CD4-positive, alpha-beta T cell treated with Interleukin-21 for 1 hour (primary cell): Measurements from ENCODE around the gene SEPTIN1.

Source experiments
- DNase-seq: peaks from one replicate; pipeline ENCODE4 v3.0.0-alpha.2; 2020

SEPTIN1 gene, protein sequence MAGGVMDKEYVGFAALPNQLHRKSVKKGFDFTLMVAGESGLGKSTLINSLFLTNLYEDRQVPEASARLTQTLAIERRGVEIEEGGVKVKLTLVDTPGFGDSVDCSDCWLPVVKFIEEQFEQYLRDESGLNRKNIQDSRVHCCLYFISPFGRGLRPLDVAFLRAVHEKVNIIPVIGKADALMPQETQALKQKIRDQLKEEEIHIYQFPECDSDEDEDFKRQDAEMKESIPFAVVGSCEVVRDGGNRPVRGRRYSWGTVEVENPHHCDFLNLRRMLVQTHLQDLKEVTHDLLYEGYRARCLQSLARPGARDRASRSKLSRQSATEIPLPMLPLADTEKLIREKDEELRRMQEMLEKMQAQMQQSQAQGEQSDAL

DNA sequence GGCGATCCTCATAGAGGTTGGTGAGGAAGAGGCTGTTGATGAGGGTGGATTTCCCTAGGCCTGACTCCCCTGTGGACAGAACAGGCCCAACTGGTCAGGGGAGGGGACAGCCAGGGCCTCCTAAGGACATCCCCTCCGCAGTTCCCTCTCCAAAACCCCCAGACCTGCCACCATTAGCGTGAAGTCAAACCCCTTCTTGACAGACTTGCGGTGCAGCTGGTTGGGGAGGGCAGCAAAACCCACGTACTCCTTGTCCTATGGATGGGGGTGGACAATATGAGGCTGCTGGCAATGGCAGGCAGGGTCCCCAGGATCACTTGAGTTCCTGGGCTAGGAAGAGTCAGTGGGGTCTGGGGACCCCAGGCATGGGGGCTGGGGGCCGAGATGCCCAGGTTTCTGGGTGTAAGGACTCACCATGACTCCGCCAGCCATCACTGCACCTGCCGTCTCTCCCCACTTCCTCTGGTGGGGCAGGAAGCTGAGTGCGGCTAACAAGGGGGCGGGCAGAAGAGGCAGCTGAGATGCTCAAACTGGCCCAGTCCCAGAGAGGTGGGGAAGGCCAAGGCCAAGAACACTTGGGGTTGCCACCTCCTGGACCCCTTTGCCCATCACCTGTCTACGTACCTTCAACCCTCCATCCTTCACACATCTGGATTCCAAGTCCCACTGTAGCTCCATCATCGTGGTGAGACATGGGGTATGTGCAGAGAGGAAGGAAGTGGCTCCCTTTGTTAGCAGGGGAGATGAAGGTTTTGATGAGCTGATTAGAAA lies at the start of gene SEPTIN1:
Gene SEPTIN1, minus strand, starts transcription at position 451 of the 771 bp plus-strand sequence. Its CDS starts 19 bp downstream, at position 432.
- DNase-seq: peak; percentile 81

DNA sequence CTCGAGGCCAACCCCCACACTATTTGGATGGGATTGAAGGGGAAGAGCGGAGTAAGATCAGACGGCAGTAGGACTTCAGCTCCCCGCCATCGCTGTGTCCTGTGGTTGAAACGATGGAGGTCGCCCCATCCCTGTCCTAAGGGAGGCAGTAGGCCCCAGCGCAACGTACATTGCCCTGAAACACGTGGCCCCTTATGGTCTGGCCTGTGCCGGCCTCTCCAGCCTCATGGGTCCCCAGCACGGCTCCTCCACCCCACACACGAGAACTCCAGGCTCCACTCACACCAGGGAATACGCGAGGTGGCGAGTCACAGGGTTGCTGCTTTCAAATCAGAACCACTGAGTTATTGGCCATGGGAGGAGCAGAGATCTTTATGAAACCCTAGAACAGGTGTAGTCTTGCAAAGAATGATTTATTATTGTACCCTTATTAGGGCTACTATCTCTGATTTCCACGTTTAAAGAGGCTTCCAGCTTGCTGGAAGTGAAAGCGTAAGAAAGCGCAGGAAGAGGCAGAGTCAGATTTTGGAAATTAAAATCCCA lies 48.1 kb upstream of the SEPTIN1 start:
- no peak for DNase-seq

DNA sequence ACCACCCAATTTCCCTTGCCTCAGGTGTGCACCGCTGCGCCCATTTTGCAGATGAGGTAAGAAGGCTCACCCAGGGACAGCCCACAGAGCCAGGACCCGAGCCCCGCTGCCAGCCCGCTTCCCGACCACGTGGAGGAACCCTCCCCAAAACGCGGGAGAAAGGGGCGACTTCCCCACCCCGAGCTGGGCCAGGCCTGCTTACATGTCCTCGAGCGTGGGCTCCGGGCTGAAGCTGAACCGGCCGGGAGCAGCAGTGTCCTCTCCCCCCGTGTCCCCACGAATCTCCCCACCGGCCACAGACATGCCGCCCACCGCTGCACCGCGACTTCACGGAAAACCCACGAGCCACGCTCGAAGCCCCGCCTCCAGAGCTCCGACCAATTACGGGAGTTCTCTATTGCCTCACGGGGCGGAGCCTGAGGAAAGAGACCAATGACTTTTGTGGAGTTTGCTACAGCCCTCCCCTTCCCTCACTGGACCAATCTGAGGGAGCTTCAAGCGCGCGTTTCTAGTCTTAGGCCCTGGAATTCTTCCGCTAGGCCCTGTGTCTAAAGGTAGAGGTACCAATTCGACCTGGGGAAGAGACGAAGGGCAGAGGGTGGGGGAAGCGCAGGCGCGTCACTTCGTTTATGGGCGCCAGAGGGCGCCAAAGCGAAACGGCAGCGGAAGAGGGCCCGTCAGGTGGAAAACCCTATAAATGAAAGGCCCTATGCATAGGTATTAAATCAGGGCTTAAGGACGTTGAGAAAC lies 47.5 kb upstream of the SEPTIN1 start, which contains the start of gene DCTPP1:
Gene DCTPP1, minus strand, starts transcription at position 353 of the 750 bp plus-strand sequence. Its CDS starts 50 bp downstream, at position 303.
- peak; percentile 99 for DNase-seq

DNA sequence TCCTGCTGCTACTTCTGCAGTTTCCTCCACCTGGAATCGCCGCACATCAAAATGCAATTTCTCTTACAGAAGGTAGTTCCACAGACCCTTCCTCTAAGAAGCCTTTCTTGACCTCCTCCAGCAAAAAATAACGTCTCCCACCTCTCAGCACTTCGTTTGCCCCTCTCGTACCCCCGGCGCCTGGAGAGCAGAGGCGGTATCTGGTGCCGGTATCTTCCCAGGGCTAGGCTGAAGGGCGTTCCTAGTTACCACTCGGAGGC lies 47.0 kb upstream of the SEPTIN1 start:
- no peak for DNase-seq

DNA sequence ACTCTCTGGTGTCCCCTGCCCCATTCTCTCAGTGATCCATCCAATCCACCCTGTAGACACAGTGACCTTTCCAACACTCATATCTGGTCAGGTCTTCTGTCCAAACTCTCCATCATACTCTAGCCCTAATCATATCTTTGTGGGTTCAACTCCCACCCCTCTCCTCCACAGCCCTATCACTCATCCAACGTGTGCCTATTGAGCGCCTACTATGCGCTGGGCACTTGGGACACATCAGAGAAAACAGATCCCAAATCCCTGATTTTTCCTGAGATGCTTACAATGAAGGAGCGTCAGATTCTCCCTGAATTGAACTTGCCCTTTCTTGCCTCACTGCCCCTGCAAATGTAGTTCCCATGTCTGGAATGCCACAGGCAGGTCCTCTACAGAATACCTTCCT lies 45.7 kb upstream of the SEPTIN1 start:
- no peak for DNase-seq

DNA sequence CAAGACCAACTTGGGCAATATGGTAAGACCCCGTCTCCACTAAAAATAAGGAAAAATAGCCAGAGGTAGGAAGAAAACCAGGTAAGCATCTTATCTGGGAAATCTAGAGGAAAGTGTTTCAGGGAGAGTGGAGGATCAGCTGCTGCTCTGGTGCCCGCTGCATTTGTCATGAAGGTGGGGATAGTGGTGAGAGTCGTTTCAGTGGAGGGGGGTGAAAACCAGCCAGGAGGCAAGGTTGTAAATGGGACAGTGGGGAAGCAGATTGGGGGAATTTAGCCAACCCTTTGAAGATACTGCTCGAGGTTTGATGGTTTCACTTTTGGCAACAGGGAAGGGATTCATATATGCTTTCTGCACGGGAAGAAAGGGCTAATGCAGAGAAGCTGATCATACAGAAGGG lies 38.6 kb upstream of the SEPTIN1 start:
- no peak for DNase-seq

DNA sequence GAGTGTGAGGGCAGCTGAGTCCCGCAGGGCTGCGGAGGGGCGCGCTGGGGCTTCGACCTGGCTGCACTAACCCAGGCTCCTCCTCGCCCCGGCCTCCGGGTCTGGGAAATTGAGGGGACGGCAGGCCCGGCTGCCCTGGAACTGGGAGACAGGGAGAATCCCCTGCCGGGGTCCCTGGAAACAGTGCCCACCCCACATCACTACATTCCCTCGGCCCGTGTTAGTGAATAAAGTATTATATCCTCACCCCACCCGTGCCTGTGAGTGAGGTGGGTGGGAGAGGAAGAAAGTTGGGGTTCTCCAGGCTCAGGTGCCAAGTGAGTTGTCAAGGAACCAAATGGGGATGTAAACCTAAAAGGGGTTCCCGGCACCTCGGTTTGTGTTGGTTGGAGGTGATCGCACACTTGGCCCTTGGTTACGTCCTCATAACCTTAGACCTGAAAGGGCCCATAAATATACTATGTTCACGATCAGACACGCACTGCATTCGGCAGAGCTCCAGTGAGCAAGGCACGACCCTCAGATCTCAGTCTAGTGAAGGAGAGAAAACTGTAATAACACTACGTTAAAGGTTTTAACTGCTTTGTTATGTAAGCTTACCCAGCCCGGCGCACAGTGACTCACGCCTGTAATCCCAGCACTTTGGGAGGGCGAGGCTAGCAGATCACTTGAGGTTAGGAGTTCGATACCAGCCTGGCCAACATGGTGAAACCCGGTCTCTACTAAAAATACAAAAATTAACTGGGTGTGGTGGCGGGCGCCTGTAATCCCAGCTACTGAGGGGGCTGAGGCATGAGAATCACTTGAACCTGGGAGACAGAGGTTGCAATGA lies 36.2 kb upstream of the SEPTIN1 start:
- no peak for DNase-seq

DNA sequence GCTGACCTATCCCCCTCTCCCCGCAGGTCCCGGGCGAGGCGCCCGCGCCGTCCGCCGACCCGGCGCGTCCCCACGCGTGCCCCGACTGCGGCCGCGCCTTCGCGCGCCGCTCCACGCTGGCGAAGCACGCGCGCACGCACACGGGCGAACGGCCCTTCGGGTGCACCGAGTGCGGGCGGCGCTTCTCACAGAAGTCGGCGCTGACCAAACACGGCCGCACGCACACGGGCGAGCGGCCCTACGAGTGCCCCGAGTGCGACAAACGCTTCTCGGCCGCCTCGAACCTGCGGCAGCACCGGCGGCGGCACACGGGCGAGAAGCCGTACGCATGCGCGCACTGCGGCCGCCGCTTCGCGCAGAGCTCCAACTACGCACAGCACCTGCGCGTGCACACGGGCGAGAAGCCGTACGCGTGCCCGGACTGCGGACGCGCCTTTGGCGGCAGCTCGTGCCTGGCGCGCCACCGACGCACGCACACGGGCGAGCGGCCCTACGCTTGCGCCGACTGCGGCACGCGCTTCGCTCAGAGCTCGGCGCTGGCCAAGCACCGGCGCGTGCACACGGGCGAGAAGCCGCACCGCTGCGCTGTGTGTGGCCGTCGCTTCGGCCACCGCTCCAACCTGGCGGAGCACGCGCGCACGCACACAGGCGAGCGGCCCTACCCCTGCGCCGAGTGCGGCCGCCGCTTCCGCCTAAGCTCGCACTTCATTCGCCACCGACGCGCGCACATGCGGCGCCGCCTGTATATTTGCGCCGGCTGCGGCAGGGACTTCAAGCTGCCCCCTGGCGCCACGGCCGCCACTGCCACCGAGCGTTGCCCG lies 35.4 kb upstream of the SEPTIN1 start:
- peak; percentile 91 for DNase-seq

DNA sequence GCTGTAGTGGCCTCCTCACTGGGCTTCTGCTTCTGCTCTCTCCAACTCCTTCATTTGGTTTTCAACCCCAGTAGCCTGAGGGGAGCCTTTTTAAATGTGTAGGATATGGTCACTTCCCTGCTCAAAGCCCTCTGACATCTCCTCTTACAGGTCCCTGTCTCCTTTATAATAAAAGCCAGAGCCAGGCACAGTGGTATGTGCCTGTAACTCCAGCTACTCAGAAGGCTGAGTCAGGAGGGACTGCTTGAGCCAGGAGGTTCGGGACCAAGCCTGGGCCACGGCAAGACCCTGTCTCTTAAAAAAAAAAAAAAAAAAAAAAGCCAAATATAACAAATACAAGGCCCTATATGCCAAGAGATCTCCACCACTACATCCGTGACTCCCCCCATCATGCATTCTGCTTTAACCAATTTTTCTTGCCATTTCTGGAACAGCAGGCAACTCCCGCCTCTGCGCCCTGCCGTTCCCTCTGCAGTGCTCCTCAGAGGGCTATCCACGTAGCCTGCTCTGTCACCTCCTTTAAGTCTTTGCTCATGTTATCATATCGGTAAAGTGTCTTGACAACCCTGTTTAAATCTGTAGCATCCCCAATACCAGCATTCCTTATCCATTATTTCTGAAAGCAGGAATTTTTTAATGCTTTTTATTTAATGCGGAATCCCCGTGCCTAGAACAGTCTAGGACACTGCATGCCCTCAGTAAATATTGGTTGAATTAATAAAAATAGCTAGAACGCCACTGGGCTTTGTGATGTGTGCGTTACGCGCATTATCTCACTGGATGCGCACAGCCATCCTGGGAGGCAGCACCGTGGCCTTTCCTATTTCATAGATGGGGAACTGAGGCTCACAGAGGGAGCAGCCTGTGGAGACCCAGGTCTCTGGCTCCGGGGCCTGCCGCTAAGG lies 34.5 kb upstream of the SEPTIN1 start:
- no peak for DNase-seq

DNA sequence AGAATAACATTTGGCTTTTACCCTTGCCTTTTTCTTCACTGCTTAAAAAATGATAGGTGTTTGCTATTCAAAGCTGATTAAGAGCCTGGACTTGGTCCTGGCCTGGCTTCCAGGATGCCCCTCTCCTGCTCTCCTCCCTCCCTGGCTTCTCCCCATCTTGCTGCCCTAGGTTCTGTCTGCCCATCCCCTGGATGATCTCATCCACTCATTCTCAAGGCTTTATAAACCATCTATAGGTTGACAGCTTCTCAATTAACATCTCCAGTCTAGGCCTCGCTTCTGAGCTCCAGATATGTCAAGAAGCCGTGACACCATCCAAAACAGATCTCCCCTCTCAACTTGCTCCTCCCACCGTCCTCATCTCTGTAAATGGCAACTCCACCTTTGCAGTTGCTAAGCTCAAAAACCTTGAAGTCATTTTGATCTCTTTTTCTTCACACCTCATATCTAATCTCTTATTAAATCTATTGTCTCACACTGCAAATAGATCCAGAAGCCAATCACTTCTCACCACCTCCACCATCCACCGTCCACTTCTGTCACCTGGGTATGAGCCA lies 33.8 kb upstream of the SEPTIN1 start:
- DNase-seq: no peak

DNA sequence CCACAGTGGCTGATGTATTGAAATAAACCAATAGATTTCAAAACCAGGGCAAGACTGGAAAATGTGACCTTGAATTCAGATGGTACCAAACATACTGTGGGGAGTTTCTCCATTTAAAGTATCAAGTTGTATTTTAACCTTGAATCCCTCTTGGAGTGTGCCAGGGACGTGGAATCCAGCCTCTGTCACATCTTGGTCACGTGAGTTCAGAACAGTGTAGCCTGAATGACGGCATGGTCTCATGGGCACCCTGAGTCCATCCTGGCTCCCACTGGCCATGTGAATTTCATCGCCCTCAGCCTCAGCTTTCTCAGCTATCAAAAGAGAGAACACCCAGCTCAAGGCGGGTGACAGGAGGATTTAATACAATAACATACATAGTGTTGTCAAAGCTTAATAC lies 31.8 kb upstream of the SEPTIN1 start:
- DNase-seq: no peak

DNA sequence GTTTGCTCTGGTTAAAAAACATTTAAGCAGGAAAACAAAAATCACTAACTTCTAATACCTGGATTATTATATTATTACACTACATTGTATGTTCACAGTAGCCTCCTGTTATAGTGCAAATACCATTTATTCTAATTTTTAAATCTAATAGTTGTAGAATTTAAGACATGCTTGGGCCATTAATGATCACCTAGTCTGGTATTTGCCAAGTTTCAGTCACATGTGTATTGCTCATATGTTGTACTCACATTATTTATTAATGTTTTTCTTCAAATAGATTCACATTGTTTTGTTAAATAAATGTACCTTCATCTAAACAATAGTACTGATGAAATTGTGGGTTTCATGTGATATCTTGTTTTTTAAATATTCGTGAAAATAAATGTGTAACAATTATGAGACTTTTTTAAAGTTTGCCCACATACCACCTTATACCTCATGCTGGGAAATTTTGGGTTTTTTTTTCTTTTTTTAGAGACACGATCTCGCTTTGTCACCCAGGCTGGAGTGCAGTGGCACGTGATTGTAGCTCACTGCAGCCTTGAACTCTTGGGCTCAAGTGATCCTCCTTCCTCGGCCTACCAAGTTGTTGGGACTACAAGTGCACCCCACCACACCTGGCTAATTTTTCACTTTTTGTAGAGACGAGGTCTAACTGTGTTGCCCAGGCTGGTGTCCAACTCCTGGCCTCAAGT lies 30.9 kb upstream of the SEPTIN1 start:
- DNase-seq: no peak

DNA sequence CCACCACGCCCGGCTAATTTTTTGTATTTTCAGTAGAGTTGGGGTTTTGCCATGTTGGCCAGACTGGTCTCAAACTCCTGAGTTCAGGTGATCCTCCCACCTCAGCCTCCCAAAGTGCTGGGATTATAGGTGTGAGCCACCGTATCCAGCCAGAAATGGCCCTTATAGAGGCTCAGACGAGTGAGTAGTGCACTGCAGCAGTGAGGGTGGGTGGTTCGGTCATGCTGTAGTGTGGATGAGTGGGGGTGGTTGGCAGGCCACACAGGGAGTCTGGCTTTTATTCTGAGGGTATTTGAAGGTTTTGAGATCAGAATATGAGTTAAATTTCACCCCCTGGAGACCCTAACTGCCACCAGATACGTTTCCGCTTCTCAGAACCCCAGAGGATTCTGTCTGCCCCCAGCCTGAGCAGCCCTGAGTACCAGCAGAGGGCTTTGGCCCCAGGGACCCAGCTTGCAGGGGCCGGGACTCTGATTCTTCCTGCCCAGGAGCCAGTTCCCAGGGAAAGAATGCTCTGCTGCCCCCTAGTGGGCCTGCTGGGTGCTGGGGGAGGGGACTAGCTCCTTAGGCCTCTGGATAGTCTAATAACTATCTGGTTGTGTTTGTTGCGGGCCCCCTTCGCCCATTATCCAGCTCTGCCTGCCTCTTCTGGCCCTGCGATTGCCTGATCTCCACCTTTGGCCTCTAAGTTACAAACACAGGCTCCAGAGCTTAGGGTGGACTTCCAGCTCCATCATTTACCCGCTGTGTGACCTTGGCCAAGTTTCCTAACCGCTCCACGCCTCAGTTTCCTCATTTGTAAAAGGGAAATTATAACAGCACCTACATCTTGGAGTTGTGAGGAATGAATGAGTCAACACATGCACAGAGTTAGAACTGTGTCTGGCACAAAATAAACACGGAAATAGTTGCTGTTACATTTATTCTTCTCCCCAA lies 27.0 kb upstream of the SEPTIN1 start:
- peak; percentile 93 for DNase-seq

DNA sequence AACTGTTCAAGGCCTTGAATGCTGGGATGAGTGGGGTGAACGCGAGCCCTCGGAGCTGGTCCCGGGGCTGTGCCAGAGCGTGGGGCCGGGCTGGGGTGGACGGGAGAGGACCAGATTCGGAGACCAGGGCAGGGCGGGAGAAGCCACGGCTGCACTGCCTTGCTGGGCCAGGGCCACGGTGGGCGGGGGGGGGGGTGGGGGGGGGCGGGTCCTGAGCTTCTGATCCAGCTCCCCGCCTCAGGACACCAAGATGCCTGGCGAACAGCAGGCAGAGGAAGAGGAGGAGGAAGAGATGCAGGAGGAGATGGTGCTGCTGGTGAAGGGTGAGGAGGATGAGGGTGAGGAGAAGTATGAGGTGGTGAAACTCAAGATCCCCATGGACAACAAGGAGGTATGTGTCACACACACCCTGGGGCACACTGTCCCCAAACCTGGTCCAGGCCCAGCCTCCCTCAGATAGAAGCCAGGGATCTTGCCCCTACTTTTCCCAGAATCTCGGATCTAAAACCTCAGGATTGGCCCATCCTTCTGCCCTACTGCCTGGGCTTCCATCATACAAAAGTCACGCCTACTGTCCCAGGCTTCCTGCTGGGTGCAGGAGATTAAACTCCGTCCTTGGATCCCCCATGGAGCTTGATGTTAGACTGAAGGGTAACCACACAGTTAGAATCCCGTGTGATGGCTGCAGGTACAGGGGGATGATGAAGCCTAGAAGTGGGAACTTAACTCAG lies 25.6 kb upstream of the SEPTIN1 start:
- no peak for DNase-seq

DNA sequence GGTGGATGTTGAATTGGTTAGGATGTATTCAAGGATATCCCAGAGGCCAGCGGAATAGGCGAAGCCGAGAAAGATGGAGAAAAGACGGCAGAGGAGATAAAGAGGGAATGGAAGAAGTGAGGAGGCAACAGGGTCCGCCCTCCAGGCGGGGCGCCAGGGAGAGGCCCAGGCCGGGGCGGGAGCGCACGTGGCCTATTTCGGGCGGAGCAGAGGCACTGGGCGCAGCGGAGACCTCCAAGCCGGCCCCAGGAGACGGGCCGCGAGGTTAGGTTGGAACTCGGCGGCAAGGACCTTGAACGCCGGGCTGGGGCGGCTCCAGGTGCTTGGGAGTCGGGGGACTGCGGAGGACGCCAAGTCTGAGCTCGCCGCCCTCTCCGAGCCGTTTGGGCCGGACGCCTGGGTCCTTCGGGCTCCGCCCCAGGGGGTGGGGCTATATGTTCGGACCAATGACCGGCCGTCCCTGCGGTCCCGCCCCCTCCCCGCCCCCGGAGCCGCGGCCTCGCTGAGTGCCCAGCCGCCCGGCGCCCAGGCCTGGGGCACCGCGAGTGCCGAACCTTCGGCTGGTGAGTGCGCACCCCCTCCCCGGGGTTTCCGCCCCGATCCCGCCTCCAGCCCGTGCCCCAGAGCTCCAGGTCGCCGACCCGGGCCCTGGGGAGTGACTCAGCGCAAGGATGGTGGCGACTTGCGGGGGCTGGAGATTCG lies 24.9 kb upstream of the SEPTIN1 start, which contains the start of gene ZNF771:
Gene ZNF771, plus strand, starts transcription at position 505 of the 702 bp plus-strand sequence. CDS start 448 bp downstream, outside the sequence.
- peak; percentile 91 for DNase-seq

DNA sequence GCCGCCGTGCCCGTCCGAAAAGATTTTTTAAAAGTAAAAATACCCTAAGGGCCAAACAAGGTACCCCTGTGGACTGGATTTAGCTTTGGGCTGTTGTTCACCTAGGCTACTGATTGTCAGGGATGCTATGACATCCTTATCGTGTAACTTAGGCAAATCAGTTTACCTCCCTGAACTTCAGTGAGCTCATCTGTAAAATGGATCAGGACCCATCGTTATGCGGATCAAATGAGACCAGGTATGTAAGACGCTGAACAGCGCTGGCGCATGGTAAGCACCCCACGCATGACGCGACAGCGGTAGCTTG lies 24.4 kb upstream of the SEPTIN1 start:
- DNase-seq: no peak
